GM23338 (cell line): ENCODE measurements around the gene STK39.

Source experiments
- CTCF ChIP-seq, 2 experiments: fragments of 200-600 bp in 1 of 2; sonication (generic) in 1 of 2; conservative IDR thresholded peaks; 2 replicates each; pipeline versions ENCODE4 v1.5.1 to v1.6.1; 2016 to 2017; ENCODE audit warnings: antibody characterized with exemption in 2 of 2, low read depth in 2 of 2, mild to moderate bottlenecking in 2 of 2, moderate library complexity in 1 of 2
- EZH2phosphoT487 ChIP-seq: fragments of 200-600 bp; sonication (generic); IDR thresholded peaks from one replicate; pipeline ENCODE4 v1.8.1; 2018; ENCODE audit warnings: antibody characterized with exemption; ENCODE audit not compliant: unreplicated experiment
- REST ChIP-seq: IDR thresholded peaks from one replicate; pipeline ENCODE4 v1.6.1; 2018; ENCODE audit warnings: antibody characterized with exemption; ENCODE audit not compliant: unreplicated experiment

GRCh38 chr2:168086851-168087250 lies 160.5 kb downstream of the STK39 start:
- TF ChIP-seq CTCF (conservative IDR thresholded peaks at IDR 0.05; ENCODE audit: low read depth in 2 of 2), result no peak
- TF ChIP-seq EZH2phosphoT487, result no peak
- TF ChIP-seq REST, result no peak
